ENCODE results near the gene MEIS1.

GRCh38 chr2:66545258-66545657, 110.3 kb downstream of the MEIS1 start:
- TF ChIP-seq CTCF (IDR thresholded peaks at IDR 0.05; ENCODE audit: extremely low read depth in 1 of 2, insufficient read depth in 1 of 2, low read depth in 1 of 2, low read length in 2 of 2) (no peak), POLR2A (IDR thresholded peaks at IDR 0.05; ENCODE audit: low read depth, low read length) (no peak), POLR2AphosphoS5 (IDR thresholded peaks at IDR 0.05; ENCODE audit: insufficient read depth, low read depth, low read length) (no peak), FOS (IDR thresholded peaks at IDR 0.05; ENCODE audit: borderline replicate concordance, insufficient read depth, low read length) (no peak), EZH2 (IDR thresholded peaks at IDR 0.05; ENCODE audit: borderline replicate concordance, low read depth, low read length, severe bottlenecking) (no peak), MYC (IDR thresholded peaks at IDR 0.05; ENCODE audit: low read depth, low read length) (no peak)

Measured in endothelial cell of umbilical vein (primary cell).